Activated naive CD4-positive, alpha-beta T cell treated with anti-CD3 and anti-CD28 coated beads, Interleukin-2, amount 50 U/mL, for 72 hours (primary cell): ENCODE results near the gene PSMB8. TPM values are rescaled to one million over a fixed set of nuclear protein-coding genes. Genes with fewer than 3 reads are reported as not detected.

Experiments used
- ATAC-seq, 2 donors: fragments of 150-1000 bp; cut with Tn5 transposase; 2 replicates each; pipeline ENCODE4 v1.10.0; 2021; ENCODE audit warnings: mild to moderate bottlenecking in 2 of 2, moderate library complexity in 2 of 2
- DNase-seq, 2 donors: peaks; one replicate each; pipeline ENCODE4 v3.0.0; 2021 to 2022; ENCODE audit warnings: low spot score in 2 of 2
- H3K27ac Mint-ChIP-seq, 2 donors: one replicate each; pipeline ENCODE4 v1.8.0; 2022; ENCODE audit warnings: mild to moderate bottlenecking in 2 of 2, mixed read lengths in 2 of 2
- H3K36me3 Mint-ChIP-seq, 2 donors: one replicate each; pipeline ENCODE4 v1.8.0; 2022; ENCODE audit warnings: mixed read lengths in 2 of 2
- H3K9me3 Mint-ChIP-seq, 2 donors: one replicate each; pipeline ENCODE4 v1.8.0; 2022; ENCODE audit warnings: mixed read lengths in 2 of 2
- total RNA-seq, 2 donors: library from RNA; stranded (reverse); gene quantifications; one replicate each; pipeline ENCODE4 v1.2.3, GENCODE V29; 2022

Gene PSMB8
- total RNA-seq, 2 donors from 2014 or later = 334 to 353 TPM

- ATAC-seq (peak; percentile 23 to 33), DNase-seq (peak in 1 of 2 donors; percentile 80)
- H3K9me3 Mint-ChIP-seq = peaks cover 0 to 6% of the 10 kb centered on the region in 2 donors
- H3K27ac Mint-ChIP-seq = peak overlapping the region; percentile 100
- peaks cover 94 to 99% of the 10 kb centered on the region in 2 donors for H3K36me3 Mint-ChIP-seq
Measured at GRCh38 chr6:32845384-32845884, 1.6 kb upstream of the PSMB8 start.

DNA sequence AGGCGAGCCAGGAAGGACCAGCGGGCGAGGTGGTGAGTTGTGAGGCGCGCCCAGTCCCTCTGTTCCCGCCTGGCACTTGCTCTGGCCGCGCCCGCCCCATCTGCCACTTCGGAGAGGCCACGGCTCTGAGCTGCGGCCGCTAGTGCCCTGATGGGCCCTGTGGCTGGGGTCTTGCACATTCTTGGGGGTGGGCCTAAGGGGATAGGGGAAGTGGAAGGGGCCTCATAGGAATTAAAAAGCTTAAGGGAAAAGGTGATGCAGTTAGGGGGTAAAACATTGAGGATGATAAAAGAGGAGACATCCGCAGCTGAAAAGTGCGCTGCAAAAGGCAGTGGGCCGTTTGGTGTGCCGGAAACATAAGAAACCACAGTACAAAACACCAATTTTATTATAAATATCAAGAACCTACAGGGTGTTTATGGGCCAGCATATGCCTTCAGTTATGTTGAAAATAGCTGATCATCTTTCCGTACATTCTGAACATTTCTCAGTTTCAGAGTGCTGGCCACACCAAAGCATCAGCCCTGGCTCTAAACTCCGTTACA lies 1.1 kb upstream of the PSMB8 start:
- Mint-ChIP-seq H3K36me3 (peaks cover 94 to 98% of the 10 kb centered on the region in 2 donors), H3K27ac (peak overlapping the region; percentile 100), H3K9me3 (peaks cover 4% of the 10 kb centered on the region in 2 donors)
- no peak for DNase-seq
- peak in 1 of 2 donors; percentile 4 for ATAC-seq

GRCh38 chr6:32843331-32843978 lies 392 bp downstream of the PSMB8 start:
- Mint-ChIP-seq H3K9me3 (peaks cover 4% of the 10 kb centered on the region in 2 donors), H3K27ac (peak overlapping the region; percentile 100), H3K36me3 (peaks cover 83 to 86% of the 10 kb centered on the region in 2 donors)
- DNase-seq (no peak), ATAC-seq (no peak)

- H3K9me3 Mint-ChIP-seq = peaks cover 0 to 4% of the 10 kb centered on the region in 2 donors
- no peak for DNase-seq
- peaks cover 76 to 79% of the 10 kb centered on the region in 2 donors for H3K36me3 Mint-ChIP-seq
- peak overlapping the region; percentile 100 for H3K27ac Mint-ChIP-seq
- no peak for ATAC-seq
Measured at GRCh38 chr6:32842690-32843089, 1.2 kb downstream of the PSMB8 start.

DNA sequence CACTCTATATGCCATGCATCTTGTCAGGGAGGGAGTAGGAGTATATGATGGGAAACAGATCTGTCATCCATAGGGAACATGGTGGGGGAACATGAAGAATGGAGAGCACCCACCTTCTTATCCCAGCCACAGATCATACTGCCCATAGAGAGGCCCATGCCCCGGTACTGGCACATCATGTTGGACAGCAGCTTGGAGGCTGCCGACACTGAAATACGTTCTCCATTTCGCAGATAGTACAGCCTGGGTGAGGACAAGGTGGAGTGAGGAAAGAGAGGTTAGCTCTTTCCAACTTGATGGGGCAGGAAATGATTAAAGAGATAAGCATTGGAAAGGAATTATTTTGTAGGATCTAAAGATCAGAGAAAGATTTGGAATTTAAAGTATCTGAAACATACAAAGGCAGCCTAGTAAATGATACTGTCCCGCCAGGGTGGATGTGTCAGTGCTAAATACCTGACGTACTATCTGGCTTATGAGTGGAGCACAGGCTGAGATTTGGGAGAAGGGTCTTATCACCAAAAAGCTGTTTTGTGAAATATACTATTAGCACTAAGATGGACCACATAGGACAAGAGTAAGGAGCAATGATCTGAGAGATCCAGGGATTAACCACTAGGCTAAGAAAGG lies 1.7 kb downstream of the PSMB8 start:
- H3K27ac Mint-ChIP-seq = peak overlapping the region; percentile 100
- peaks cover 76 to 79% of the 10 kb centered on the region in 2 donors for H3K36me3 Mint-ChIP-seq
- peaks cover 0 to 4% of the 10 kb centered on the region in 2 donors for H3K9me3 Mint-ChIP-seq
- DNase-seq = no peak
- no peak for ATAC-seq

DNA sequence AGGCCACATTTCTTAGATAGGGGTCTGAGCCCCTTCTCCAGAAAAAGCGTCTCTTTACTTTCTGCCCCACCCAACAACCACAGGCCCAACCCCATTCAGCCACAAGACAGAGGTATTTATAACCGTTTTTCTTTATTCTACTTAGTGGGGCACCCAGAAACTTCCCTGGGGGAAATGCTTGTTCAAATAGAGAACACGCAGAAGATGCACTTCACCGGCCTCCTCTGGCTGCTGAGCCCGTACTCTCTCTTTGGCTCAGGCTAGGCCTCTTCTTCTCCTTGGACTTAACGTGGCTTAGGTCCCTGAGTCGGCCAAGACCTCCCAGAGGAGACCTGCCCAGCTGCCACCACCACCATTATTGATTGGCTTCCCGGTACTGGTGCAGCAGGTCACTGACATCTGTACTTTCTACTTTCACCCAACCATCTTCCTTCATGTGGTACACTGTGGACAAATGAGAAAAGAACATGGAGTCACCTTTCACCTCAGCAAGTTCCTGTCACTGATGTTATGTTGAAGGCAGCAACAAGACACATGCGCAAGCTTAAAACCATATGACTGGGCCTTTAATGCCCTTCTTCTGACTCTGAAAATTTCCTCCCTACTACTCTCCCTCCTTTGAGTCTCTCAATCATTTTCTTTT lies 3.1 kb downstream of the PSMB8 start:
- ATAC-seq (peak; percentile 6 to 9), DNase-seq (peak in 1 of 2 donors; percentile 35)
- H3K9me3 Mint-ChIP-seq = peaks cover 0 to 4% of the 10 kb centered on the region in 2 donors
- H3K36me3 Mint-ChIP-seq = peaks cover 71 to 78% of the 10 kb centered on the region in 2 donors
- H3K27ac Mint-ChIP-seq = peak overlapping the region; percentile 93 to 100

DNA sequence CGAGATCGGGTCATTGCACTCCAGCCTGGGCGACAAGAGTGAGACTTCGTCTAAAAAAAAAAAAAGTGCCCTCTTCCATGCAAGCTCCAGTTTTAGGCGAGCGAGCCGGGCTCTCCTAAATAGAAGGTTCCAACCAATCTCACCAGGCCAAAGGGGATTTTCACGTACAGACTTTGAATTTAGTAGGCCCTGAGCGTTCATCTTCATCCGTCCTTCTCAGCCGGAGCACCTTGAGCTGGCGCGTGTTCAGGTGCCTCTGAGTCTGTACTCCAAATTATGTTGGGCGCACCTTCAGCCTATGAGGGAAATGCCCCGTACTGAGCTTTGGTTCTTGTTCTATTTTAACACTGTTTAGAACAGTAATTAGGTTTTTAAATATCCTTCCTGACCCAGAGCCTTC lies 4.5 kb downstream of the PSMB8 start:
- no peak for DNase-seq
- Mint-ChIP-seq H3K36me3 (peaks cover 71 to 78% of the 10 kb centered on the region in 2 donors), H3K27ac (peak overlapping the region in 1 of 2 donors; percentile 100), H3K9me3 (peaks cover 0 to 4% of the 10 kb centered on the region in 2 donors)
- no peak for ATAC-seq

DNA sequence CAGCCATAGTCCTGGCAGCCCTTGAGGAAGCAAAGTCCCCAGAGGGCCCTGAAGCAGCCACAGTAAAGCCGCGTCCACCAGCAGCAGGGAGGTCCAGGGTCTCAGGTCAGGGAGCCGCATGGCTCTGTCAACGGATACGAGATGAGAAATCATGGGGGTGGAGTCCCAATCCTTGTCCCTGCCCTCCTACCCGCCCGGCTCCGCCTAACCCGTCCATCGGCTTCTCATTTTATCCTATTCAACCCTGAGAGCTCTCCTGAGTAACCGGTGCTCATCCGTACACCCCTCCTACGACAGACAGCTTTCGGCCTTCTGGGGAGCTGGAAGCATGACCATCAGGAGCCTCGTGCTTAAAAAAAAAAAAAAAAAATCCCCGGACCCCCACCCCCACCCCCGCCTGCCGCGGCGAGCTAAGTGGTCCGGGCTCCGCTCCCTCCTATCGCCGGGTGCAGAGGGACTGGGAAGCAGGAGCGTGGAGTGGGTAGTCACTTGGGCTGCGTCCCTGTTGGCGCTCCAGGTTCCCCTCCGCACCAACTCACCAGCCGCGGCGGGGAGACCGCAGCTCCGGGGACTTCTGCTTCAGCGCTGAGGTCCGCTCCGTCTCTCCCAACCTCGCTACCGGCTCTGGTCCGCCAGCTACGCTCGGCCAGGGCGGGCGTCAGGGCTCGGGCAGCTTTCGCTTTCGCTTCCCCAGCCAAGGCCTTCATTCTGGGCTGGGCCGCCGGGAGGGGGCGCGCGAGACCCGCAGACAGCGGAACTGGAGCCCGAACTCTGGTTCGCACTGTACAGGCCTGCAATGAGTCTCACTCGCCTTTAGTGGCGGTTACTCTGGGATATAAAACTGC lies 5.5 kb downstream of the PSMB8 start, which contains the start of gene TAP2:
TAP2 (minus strand) TSS at position 626 of the 845 bp plus-strand sequence; CDS start at position 120, 506 bp downstream.
- H3K9me3 Mint-ChIP-seq = peaks cover 0 to 4% of the 10 kb centered on the region in 2 donors
- peak within 1 kb of the TSS; percentile 94 to 100 for H3K27ac Mint-ChIP-seq
- peaks cover 70 to 78% of the 10 kb centered on the region in 2 donors for H3K36me3 Mint-ChIP-seq
- ATAC-seq (peak; percentile 85 to 86), DNase-seq (peak; percentile 95 to 99)

GRCh38 chr6:32837651-32838113 lies 6.2 kb downstream of the PSMB8 start:
- DNase-seq (no peak), ATAC-seq (peak in 1 of 2 donors; percentile 3)
- Mint-ChIP-seq H3K36me3 (peaks cover 64 to 78% of the 10 kb centered on the region in 2 donors), H3K27ac (peak overlapping the region; percentile 94 to 100), H3K9me3 (peaks cover 0 to 4% of the 10 kb centered on the region in 2 donors)

DNA sequence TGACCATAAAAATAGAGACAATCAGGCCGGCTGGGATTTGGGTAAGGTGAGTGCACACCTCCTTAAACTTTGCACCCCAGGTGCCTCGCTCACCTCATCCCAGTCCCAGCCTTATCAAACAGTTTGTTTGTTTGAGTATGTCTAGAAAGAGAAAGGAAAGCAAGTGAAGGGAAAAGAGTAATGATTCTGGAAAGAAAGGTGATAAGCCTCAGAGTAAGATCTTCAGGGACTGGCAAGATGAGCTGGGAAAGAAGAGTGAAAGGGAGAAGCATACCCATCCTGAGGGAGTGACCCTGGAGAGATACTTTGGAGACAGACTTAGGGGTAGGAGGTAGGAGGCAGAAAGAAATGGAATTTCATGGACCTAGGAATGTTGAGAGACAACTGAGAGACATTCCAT lies 7.0 kb downstream of the PSMB8 start:
- Mint-ChIP-seq H3K36me3 (peaks cover 56 to 73% of the 10 kb centered on the region in 2 donors), H3K27ac (peak overlapping the region; percentile 94 to 100), H3K9me3 (peaks cover 0 to 4% of the 10 kb centered on the region in 2 donors)
- no peak for ATAC-seq
- no peak for DNase-seq

- peak overlapping the region; percentile 40 to 73 for H3K27ac Mint-ChIP-seq
- no peak for DNase-seq
Measured at GRCh38 chr6:32835167-32835893, 8.5 kb downstream of the PSMB8 start.

GRCh38 chr6:32833664-32834063 lies 10.2 kb downstream of the PSMB8 start:
- peaks cover 43 to 66% of the 10 kb centered on the region in 2 donors for H3K36me3 Mint-ChIP-seq
- peak overlapping the region; percentile 57 to 65 for H3K27ac Mint-ChIP-seq
- DNase-seq (no peak), ATAC-seq (no peak)
- no peaks in the 10 kb centered on the region for H3K9me3 Mint-ChIP-seq

More at GRCh38 chr6:32835167-32835893, 8.5 kb downstream of the PSMB8 start:
- H3K9me3 Mint-ChIP-seq = peaks cover 0 to 4% of the 10 kb centered on the region in 2 donors
- no peak for ATAC-seq
- H3K36me3 Mint-ChIP-seq = peaks cover 47 to 66% of the 10 kb centered on the region in 2 donors

GRCh38 chr6:32832535-32832934 lies 11.3 kb downstream of the PSMB8 start:
- Mint-ChIP-seq H3K9me3 (no peaks in the 10 kb centered on the region), H3K36me3 (peaks cover 40 to 63% of the 10 kb centered on the region in 2 donors), H3K27ac (peak overlapping the region; percentile 44 to 67)
- DNase-seq = no peak
- no peak for ATAC-seq

- H3K9me3 Mint-ChIP-seq = no peaks in the 10 kb centered on the region
- H3K27ac Mint-ChIP-seq = peak overlapping the region; percentile 17 to 21
- ATAC-seq = no peak
- peaks cover 28 to 48% of the 10 kb centered on the region in 2 donors for H3K36me3 Mint-ChIP-seq
- DNase-seq = no peak
Measured at GRCh38 chr6:32830936-32831335, 12.9 kb downstream of the PSMB8 start.

GRCh38 chr6:32830017-32830416 lies 13.8 kb downstream of the PSMB8 start:
- H3K27ac Mint-ChIP-seq = peak overlapping the region; percentile 21 to 89
- peaks cover 21 to 39% of the 10 kb centered on the region in 2 donors for H3K36me3 Mint-ChIP-seq
- no peak for ATAC-seq
- DNase-seq = no peak
- H3K9me3 Mint-ChIP-seq = no peaks in the 10 kb centered on the region
